HCT116 (cell line): ENCODE data around the gene MBOAT1. TPM values are rescaled to one million over a fixed set of nuclear protein-coding genes. Genes with fewer than 3 reads are reported as not detected.

Source experiments
- ATAC-seq: fragments of 200-7000 bp; cut with Tn5 transposase; 2 replicates; pipeline ENCODE4 v1.9.1; 2020; ENCODE audit warnings: mild to moderate bottlenecking, moderate library complexity
- BruUV-seq: library from RNA; stranded (reverse); fragments of 400-500 nt; replicated peaks from 2 replicates; lab custom pipeline; 2021; lab: Mats Ljungman, UMichigan
- CTCF ChIA-PET: fragments of 300-600 bp; sonication (Branson Sonifier 250); formaldehyde crosslinking; loops from one replicate; lab custom pipeline; 2021; ENCODE audit warnings: antibody characterized with exemption; lab: Charles Lee
- POLR2A ChIA-PET: fragments of 300-600, 350-600 bp; sonication (Branson Sonifier 250); formaldehyde crosslinking; loops from one replicate; lab custom pipeline; 2021; ENCODE audit warnings: antibody characterized with exemption; lab: Charles Lee
- RAD21 ChIA-PET, 2 experiments: fragments of 300-600 bp; sonication (Branson Sonifier 250); formaldehyde crosslinking; loops; one replicate each; lab custom pipeline; 2023; ENCODE audit warnings: low total read pairs in 2 of 2; ENCODE audit not compliant: uncharacterized antibody in 2 of 2, unreplicated experiment in 2 of 2, low non-redundant PET in 1 of 2; lab: Charles Lee
- DNase-seq: peaks from one replicate; pipeline ENCODE4 v3.0.0-alpha.2; 2010; ENCODE audit warnings: low read depth, low spot score
- H2AFZ ChIP-seq: fragments of 200-600 bp; shearing (Covaris generic), sonication (generic); 2 replicates; pipeline ENCODE4 v1.6.1; 2017; ENCODE audit warnings: low read depth, mixed run types, mixed read lengths, antibody characterized with exemption, low read length; ENCODE audit not compliant: poor library complexity, severe bottlenecking
- H3K27ac ChIP-seq: 2 replicates; pipeline ENCODE4 v1.5.1; 2012; ENCODE audit warnings: low read depth, low read length
- H3K27me3 ChIP-seq: fragments of 200-600 bp; sonication (generic); 2 replicates; pipeline ENCODE4 v1.6.1; 2016; ENCODE audit warnings: mixed run types, low read length, mixed read lengths; ENCODE audit not compliant: insufficient read depth
- H3K36me3 ChIP-seq, 2 experiments: fragments of 200-500 bp in 1 of 2; fragments of 200-600 bp in 1 of 2; sonication (Bioruptor generic) in 1 of 2; sonication (generic) in 1 of 2; 2 replicates each; pipeline versions ENCODE4 v1.5.1 to v1.6.1; 2014 to 2016; ENCODE audit warnings: low read length in 2 of 2, inconsistent platforms in 1 of 2, mixed read lengths in 1 of 2, mixed run types in 1 of 2; ENCODE audit not compliant: insufficient read depth in 2 of 2, control insufficient read depth in 1 of 2
- H3K4me1 ChIP-seq, 2 experiments: fragments of 200-600 bp in 1 of 2; sonication (generic) in 1 of 2; 2 replicates each; pipeline versions ENCODE4 v1.5.1 to v1.6.1; 2012 to 2017; ENCODE audit warnings: low read length in 2 of 2, inconsistent platforms in 1 of 2, mild to moderate bottlenecking in 1 of 2, mixed read lengths in 1 of 2, mixed run types in 1 of 2, moderate library complexity in 1 of 2; ENCODE audit not compliant: insufficient read depth in 2 of 2, control insufficient read depth in 1 of 2
- H3K4me2 ChIP-seq: fragments of 200-600 bp; sonication (generic); 2 replicates; pipeline ENCODE4 v1.6.1; 2017; ENCODE audit warnings: mixed run types, low read length, mixed read lengths
- H3K4me3 ChIP-seq, 2 experiments: fragments of 200-600 bp in 1 of 2; sonication (generic) in 1 of 2; replicated peaks in 1 of 2; 2 replicates each; pipeline ENCODE4 v1.5.1; 2011 to 2016; ENCODE audit warnings: low read length in 2 of 2, control low read depth in 1 of 2, low read depth in 1 of 2, mild to moderate bottlenecking in 1 of 2, mixed read lengths in 1 of 2, mixed run types in 1 of 2
- H3K79me2 ChIP-seq: fragments of 200-600 bp; sonication (generic); 2 replicates; pipeline ENCODE4 v1.6.1; 2017; ENCODE audit warnings: mild to moderate bottlenecking, mixed run types, low read length, moderate library complexity, mixed read lengths; ENCODE audit not compliant: insufficient read depth
- H3K9ac ChIP-seq: fragments of 200-600 bp; sonication (generic); 2 replicates; pipeline ENCODE4 v1.6.1; 2016; ENCODE audit warnings: low read length, mixed read lengths
- H3K9me2 ChIP-seq: fragments of 200-600 bp; sonication (generic), shearing (Covaris generic); 2 replicates; pipeline ENCODE4 v1.6.1; 2017; ENCODE audit warnings: mixed run types, mild to moderate bottlenecking, moderate library complexity; ENCODE audit not compliant: insufficient read depth
- H3K9me3 ChIP-seq, 2 experiments: fragments of 200-500 bp in 1 of 2; fragments of 200-600 bp in 1 of 2; sonication (Bioruptor generic) in 1 of 2; sonication (generic) in 1 of 2; 2 replicates each; pipeline ENCODE4 v1.6.1; 2014 to 2017; ENCODE audit warnings: low read length in 2 of 2, mixed read lengths in 2 of 2, inconsistent platforms in 1 of 2, low read depth in 1 of 2, mild to moderate bottlenecking in 1 of 2, mixed run types in 1 of 2, moderate library complexity in 1 of 2; ENCODE audit not compliant: control insufficient read depth in 1 of 2, insufficient read depth in 1 of 2
- H4K20me1 ChIP-seq: fragments of 200-600 bp; sonication (generic), shearing (Covaris generic); 2 replicates; pipeline ENCODE4 v1.6.1; 2017; ENCODE audit warnings: mixed run types, mild to moderate bottlenecking, moderate library complexity; ENCODE audit not compliant: insufficient read depth
- ATF3 ChIP-seq: IDR thresholded peaks from 2 replicates; pipeline ENCODE4 v1.6.1; 2012
- CBX3 ChIP-seq: IDR thresholded peaks from 2 replicates; pipeline ENCODE4 v1.6.1; 2012; ENCODE audit warnings: low read depth
- CTCF ChIP-seq, 3 experiments: fragments of 200-600 bp in 1 of 3; sonication (generic) in 1 of 3; IDR thresholded peaks in 2 of 3; conservative IDR thresholded peaks in 1 of 3; 2 replicates each; pipeline ENCODE4 v1.5.1; 2012 to 2017; ENCODE audit warnings: low read depth in 2 of 3, low read length in 2 of 3, antibody characterized with exemption in 1 of 3, borderline replicate concordance in 1 of 3, control low read depth in 1 of 3, mild to moderate bottlenecking in 1 of 3, mixed read lengths in 1 of 3, mixed run types in 1 of 3, moderate library complexity in 1 of 3; ENCODE audit not compliant: insufficient read depth in 1 of 3
- EGR1 ChIP-seq: IDR thresholded peaks from 2 replicates; pipeline ENCODE4 v1.6.1; 2012; ENCODE audit warnings: low read depth
- EZH2 ChIP-seq: fragments of 200-600 bp; sonication (generic); IDR thresholded peaks from 2 replicates; pipeline ENCODE4 v1.6.1; 2017; ENCODE audit warnings: antibody characterized with exemption, mixed run types
- EZH2phosphoT487 ChIP-seq: fragments of 200-600 bp; IDR thresholded peaks from 2 replicates; pipeline ENCODE4 v1.6.1; 2018; ENCODE audit warnings: antibody characterized with exemption, borderline replicate concordance
- MAX ChIP-seq: IDR thresholded peaks from 2 replicates; pipeline ENCODE4 v1.6.1; 2012
- POLR2AphosphoS5 ChIP-seq: IDR thresholded peaks from 2 replicates; pipeline ENCODE4 v1.6.1; 2011; ENCODE audit warnings: mild to moderate bottlenecking, low read depth, low read length, moderate library complexity
- REST ChIP-seq: IDR thresholded peaks from 2 replicates; pipeline ENCODE4 v1.6.1; 2012; ENCODE audit warnings: low read depth
- SIN3A ChIP-seq: IDR thresholded peaks from 2 replicates; pipeline ENCODE4 v1.6.1; 2012; ENCODE audit warnings: low read depth
- SRF ChIP-seq: IDR thresholded peaks from 2 replicates; pipeline ENCODE4 v1.6.1; 2012; ENCODE audit warnings: low read depth
- TCF7L2 ChIP-seq: IDR thresholded peaks from 2 replicates; pipeline ENCODE4 v1.7.0; 2011; ENCODE audit warnings: borderline replicate concordance, inconsistent platforms; ENCODE audit not compliant: insufficient read depth, insufficient read length; ENCODE audit errors: extremely low read depth
- ZBTB33 ChIP-seq: IDR thresholded peaks from 2 replicates; pipeline ENCODE4 v1.6.1; 2011; ENCODE audit warnings: mild to moderate bottlenecking, low read length, moderate library complexity; ENCODE audit not compliant: insufficient replicate concordance; ENCODE audit errors: extremely low read depth
- ZFX ChIP-seq: fragments of 450-650 bp; IDR thresholded peaks from 2 replicates; pipeline ENCODE4 v1.6.1; 2017
- ZNF274 ChIP-seq: fragments of 200-500 bp; sonication (Bioruptor generic); IDR thresholded peaks from 2 replicates; pipeline ENCODE4 v1.6.1; 2014; ENCODE audit warnings: mild to moderate bottlenecking, low read depth, low read length, inconsistent platforms
- intact Hi-C: fragments of 100-400 bp; cut with micrococcal nuclease; formaldehyde crosslinking; loops from 2 replicates; pipeline ENCODE4 v1.10.0; 2022
- total RNA-seq: library from RNA; stranded (reverse); gene quantifications from one replicate; pipeline ENCODE4 v1.2.1, GENCODE V29; 2021; ENCODE audit not compliant: unreplicated experiment

The MBOAT1 gene
- total RNA-seq, 1 experiment from 2014 or later, result 11.7 TPM

GRCh38 chr6:20233007-20233730, 20.9 kb upstream of the MBOAT1 start:
- intact Hi-C loops, result no loop called here
- Histone ChIP-seq H3K9me3 (no peaks in the 10 kb centered on the region), H3K27ac (no peak overlapping the region; the same call in 1 of the 2 replicates), H3K9me2 (no peaks in the 10 kb centered on the region), H3K4me2 (no peak overlapping the region), H3K79me2 (no peaks in the 10 kb centered on the region), H3K4me1 (peaks cover 9 to 22% of the 10 kb centered on the region in 2 experiments; a peak in 3 of 4 replicates), H3K27me3 (no peaks in the 10 kb centered on the region), H3K36me3 (no peaks in the 10 kb centered on the region), H3K4me3 (no peak overlapping the region), H4K20me1 (no peaks in the 10 kb centered on the region), H3K9ac (no peak overlapping the region), H2AFZ (no peak overlapping the region)
- ChIA-PET POLR2A (no interaction called here), RAD21 (no interaction called here), CTCF (no interaction called here)
- no TSS peak for BruUV-seq
- ATAC-seq, result no peak
- DNase-seq, result no peak
- TF ChIP-seq SIN3A (no peak), EGR1 (no peak), EZH2 (no peak), POLR2AphosphoS5 (no peak), ZFX (no peak), ATF3 (no peak), EZH2phosphoT487 (no peak), ZBTB33 (no peak), SRF (no peak), CTCF (IDR thresholded peaks at IDR 0.05 in 2 of 3, conservative IDR thresholded peaks at IDR 0.05 in 1 of 3; ENCODE audit: borderline replicate concordance in 1 of 3, insufficient read depth in 1 of 3, low read depth in 2 of 3, low read length in 2 of 3) (no peak), MAX (no peak), TCF7L2 (no peak), CBX3 (no peak), ZNF274 (no peak), REST (no peak)
